ENCODE data around the gene PTRHD1. TPM values are rescaled to one million over a fixed set of nuclear protein-coding genes. Genes with fewer than 3 reads are reported as not detected.

Gene PTRHD1
- total and polyA plus RNA-seq, 2 of the 8 experiments (the other 6 are each of a cell fraction or from before 2014, with no cell fraction given) = 46.2 to 91.9 TPM

- Histone ChIP-seq H2AK5ac (ENCODE audit: low read depth, low read length) (no peak overlapping the region), H3K27me3 (replicated peaks in 1 of 4; ENCODE audit: control insufficient read depth in 3 of 4, extremely low read depth in 1 of 4, insufficient read depth in 3 of 4, low read length in 3 of 4) (no peaks in the 10 kb centered on the region), H3K36me3 (ENCODE audit: control insufficient read depth in 2 of 4, insufficient read depth in 4 of 4, low read length in 3 of 4) (peaks cover 2 to 22% (median 15%) of the 10 kb centered on the region in 4 experiments; a peak in 5 of 8 replicates), H3K18ac (ENCODE audit: extremely low read depth, low read length) (no peak overlapping the region), H2BK5ac (ENCODE audit: low read depth, low read length) (no peak overlapping the region), H3K27ac (ENCODE audit: low read depth, low read length) (no peak overlapping the region), H3K56ac (replicated peaks; ENCODE audit: insufficient read length, low read depth, low read length) (no peak overlapping the region), H2BK15ac (ENCODE audit: low read length) (no peak overlapping the region), H4K8ac (ENCODE audit: extremely low read depth, insufficient read depth, low read length) (no peak overlapping the region), H2BK12ac (ENCODE audit: low read depth, low read length) (no peak overlapping the region), H2AFZ (ENCODE audit: low read length) (no peak overlapping the region), H3K14ac (ENCODE audit: insufficient read length) (no peak overlapping the region), H3K4me3 (ENCODE audit: extremely low read depth in 1 of 4, insufficient read depth in 2 of 4, low read depth in 3 of 4, low read length in 4 of 4) (no peak overlapping the region), H2BK20ac (ENCODE audit: low read length) (no peak overlapping the region), H3K79me2 (ENCODE audit: control insufficient read depth in 1 of 2, insufficient read depth in 2 of 2, low read length in 2 of 2) (no peaks in the 10 kb centered on the region), H3K9ac (replicated peaks in 1 of 4; ENCODE audit: extremely low read depth in 1 of 4, low read depth in 3 of 4, low read length in 3 of 4) (no peak overlapping the region), H4K91ac (replicated peaks; ENCODE audit: insufficient read length, low read length) (no peak overlapping the region), H3K79me1 (ENCODE audit: low read depth, low read length) (no peaks in the 10 kb centered on the region), H4K20me1 (replicated peaks in 1 of 2; ENCODE audit: control insufficient read depth in 1 of 2, insufficient read depth in 2 of 2, low read length in 2 of 2) (peaks cover 0 to 3% of the 10 kb centered on the region in 2 experiments), H3K23me2 (ENCODE audit: low read depth, low read length) (peaks cover 3% of the 10 kb centered on the region; the same call in 1 of the 2 replicates), H3K4me2 (ENCODE audit: insufficient read depth in 1 of 2, low read depth in 2 of 2, low read length in 2 of 2) (no peak overlapping the region), H2BK120ac (replicated peaks; ENCODE audit: low read depth, low read length) (no peak overlapping the region), H3K4ac (replicated peaks; ENCODE audit: insufficient read length, low read depth, low read length) (no peak overlapping the region), H3K23ac (ENCODE audit: insufficient read length) (no peak overlapping the region), H4K5ac (ENCODE audit: insufficient read length, low read depth, low read length) (no peak overlapping the region), H3K4me1 (replicated peaks in 1 of 4; ENCODE audit: control insufficient read depth in 3 of 4, insufficient read depth in 4 of 4, low read length in 3 of 4) (peaks cover 8 to 21% (median 13%) of the 10 kb centered on the region in 4 experiments), H3K9me3 (ENCODE audit: insufficient read depth in 2 of 2, low read depth in 1 of 2, low read length in 1 of 2) (peaks cover 3 to 5% of the 10 kb centered on the region in 2 experiments; a peak in 1 of 4 replicates)
- POLR2A ChIA-PET (ENCODE audit: partially characterized antibody) = interaction anchor here (1.0 to 3.0 kb wide), 4 partner anchors 30 to 416 kb away, joined by 3 to 13 read pairs (median 5); partner anchors contain the start of genes CENPO and PTRHD1
- FAIRE-seq = no peak
- no peak for DNase-seq (ENCODE audit: low read depth in 1 of 2, low spot score in 2 of 2)
- CTCF ChIA-PET (ENCODE audit: partially characterized antibody) = interaction anchor here (0.6 to 4.6 kb wide), 25 partner anchors 8 to 827 kb away, joined by 3 to 34 read pairs (median 5); partner anchors contain the start of genes CENPO and PTRHD1
- 88% methylated on average over 5 of the region's 5 CpGs; no CpG with 5 or more reads in 1 of the 2 experiments for WGBS, 2 experiments (ENCODE audit: extremely low coverage in 1 of 2, insufficient coverage in 1 of 2, insufficient read length in 1 of 2, insufficient replicate concordance in 2 of 2, low coverage in 1 of 2, low lambda C conversion rate in 2 of 2, missing lambda C conversion rate in 1 of 2)
- TF ChIP-seq CEBPB (IDR thresholded peaks at IDR 0.05; ENCODE audit: low read depth, low read length) = no peak
- TF ChIP-seq TBP (IDR thresholded peaks at IDR 0.05; ENCODE audit: low read depth, low read length) = no peak
- TF ChIP-seq ASH2L (IDR thresholded peaks at IDR 0.05; ENCODE audit: low read length) = no peak
- no peak for TF ChIP-seq KDM5A (IDR thresholded peaks at IDR 0.05; ENCODE audit: low read length)
- no peak for TF ChIP-seq RFX5 (IDR thresholded peaks at IDR 0.05; ENCODE audit: borderline replicate concordance, low read depth, low read length)
Observed at GRCh38 chr2:24826773-24827145, 33.6 kb upstream of the PTRHD1 start.
